GM18858 (cell line): ENCODE measurements around the gene SIDT2.
"Not testable (repeated sequence)": the region's sequence is repeated elsewhere in the genome, so short reads cannot be mapped to it uniquely, and the experiment has no call there.

Experiments
- ATAC-seq: cut with Tn5 transposase; IDR thresholded peaks from one replicate; pipeline ENCODE4 v1.9.1; 2021; ENCODE audit not compliant: unreplicated experiment

SIDT2 gene

GRCh38 chr11:117201658-117202305 lies 23.2 kb downstream of the SIDT2 start:
- ATAC-seq = no peak

DNA sequence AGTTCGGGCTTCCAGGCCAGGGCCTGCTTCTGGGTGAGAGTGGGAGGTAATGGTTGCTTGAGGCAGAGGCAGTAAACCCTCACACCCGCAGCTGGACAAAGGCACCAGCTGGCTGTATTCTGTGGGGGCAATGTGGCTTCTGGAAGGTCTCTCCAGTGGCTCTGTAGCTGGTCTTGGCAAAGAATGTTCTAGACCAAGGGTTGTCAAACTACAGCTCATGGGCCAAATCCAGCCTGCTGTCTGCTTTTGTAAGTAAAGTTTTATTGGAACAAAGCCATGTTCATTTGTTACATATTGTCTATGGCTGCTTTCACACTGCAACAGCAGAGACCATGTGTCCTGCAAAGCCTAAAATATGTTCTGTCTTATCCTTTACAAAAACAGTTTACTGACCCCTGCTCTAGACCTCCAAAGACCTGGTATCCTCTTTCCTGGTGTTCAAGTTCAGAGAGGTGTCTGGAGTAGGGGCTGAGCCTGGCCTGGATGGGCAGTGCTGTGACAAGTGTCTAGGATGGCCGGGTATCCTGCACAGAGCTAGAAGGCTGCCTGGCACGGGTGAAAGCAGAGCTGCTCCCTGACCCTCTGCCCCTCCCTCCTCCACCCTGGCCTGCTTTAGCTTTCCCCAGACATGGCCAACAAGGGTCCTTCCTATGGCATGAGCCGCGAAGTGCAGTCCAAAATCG lies 24.0 kb downstream of the SIDT2 start:
- no peak for ATAC-seq

DNA sequence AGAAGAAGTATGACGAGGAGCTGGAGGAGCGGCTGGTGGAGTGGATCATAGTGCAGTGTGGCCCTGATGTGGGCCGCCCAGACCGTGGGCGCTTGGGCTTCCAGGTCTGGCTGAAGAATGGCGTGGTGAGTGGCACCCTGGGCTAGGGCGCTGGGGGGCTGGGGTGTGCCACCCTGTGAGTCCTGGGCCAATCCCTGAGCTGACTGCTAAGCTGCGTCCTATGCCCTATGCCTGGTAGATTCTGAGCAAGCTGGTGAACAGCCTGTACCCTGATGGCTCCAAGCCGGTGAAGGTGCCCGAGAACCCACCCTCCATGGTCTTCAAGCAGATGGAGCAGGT lies 24.5 kb downstream of the SIDT2 start:
- ATAC-seq = no peak

DNA sequence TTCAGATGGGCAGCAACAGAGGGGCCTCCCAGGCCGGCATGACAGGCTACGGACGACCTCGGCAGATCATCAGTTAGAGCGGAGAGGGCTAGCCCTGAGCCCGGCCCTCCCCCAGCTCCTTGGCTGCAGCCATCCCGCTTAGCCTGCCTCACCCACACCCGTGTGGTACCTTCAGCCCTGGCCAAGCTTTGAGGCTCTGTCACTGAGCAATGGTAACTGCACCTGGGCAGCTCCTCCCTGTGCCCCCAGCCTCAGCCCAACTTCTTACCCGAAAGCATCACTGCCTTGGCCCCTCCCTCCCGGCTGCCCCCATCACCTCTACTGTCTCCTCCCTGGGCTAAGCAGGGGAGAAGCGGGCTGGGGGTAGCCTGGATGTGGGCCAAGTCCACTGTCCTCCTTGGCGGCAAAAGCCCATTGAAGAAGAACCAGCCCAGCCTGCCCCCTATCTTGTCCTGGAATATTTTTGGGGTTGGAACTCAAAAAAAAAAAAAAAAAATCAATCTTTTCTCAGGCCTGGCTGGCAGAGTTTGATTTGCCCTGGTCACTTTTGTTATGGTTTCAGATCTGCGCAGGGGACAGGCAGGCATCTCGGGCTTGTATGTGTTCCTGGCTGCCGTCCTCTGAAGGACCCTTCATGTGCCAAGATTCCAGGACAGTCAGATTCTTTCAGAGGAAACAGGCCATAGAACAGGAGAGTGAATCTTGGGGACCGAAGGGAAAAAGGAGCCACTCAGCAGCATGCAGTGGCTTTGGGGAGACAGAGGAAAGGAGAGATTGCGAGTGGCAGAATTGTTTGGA lies 25.9 kb downstream of the SIDT2 start:
- ATAC-seq = no peak

GRCh38 chr11:117205211-117205818 lies 26.8 kb downstream of the SIDT2 start:
- no peak for ATAC-seq

GRCh38 chr11:117206111-117206510 lies 27.6 kb downstream of the SIDT2 start:
- not testable (repeated sequence) for ATAC-seq

GRCh38 chr11:117206859-117207258 lies 28.3 kb downstream of the SIDT2 start:
- not testable (repeated sequence) for ATAC-seq

- not testable (repeated sequence) for ATAC-seq
These were observed 28.9 kb downstream of the SIDT2 start for GRCh38 chr11:117207481-117207880.

GRCh38 chr11:117208710-117209109 lies 30.2 kb downstream of the SIDT2 start:
- not testable (repeated sequence) for ATAC-seq

- ATAC-seq = not testable (repeated sequence)
These were observed 31.0 kb downstream of the SIDT2 start for GRCh38 chr11:117209351-117210125.

- ATAC-seq = no peak
These were observed 32.1 kb downstream of the SIDT2 start for GRCh38 chr11:117210620-117211019.

DNA sequence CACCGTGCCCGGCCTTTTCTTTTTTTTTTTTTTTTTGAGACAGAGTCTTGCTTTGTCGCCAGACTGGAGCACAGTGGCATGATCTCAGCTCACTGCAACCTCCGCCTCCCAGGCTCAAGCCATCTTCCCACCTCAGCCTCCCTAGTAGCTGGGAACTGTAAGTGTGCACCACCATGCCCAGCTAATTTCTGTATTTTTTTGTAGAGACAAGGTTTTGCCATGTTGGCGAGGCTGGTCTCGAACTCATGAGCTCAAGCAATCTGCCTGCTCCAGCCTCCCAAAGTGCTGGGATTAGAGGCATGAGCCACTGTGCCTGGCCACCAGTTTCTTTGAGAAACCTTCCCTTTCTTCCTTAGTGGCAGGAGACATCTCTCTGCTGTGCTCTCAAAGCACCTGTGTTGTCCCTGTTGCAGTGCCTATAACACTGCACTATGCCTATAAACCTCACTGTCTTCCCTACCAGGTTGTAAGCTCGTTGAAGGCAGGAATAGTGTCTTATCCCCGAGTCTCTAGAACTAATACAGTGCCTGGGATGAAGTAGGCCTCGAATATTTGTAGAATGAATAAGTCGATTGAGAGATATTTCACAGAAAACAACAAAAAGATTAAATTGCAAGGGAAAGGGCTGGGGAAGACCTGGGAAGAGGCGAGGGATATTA lies 34.3 kb downstream of the SIDT2 start:
- no peak for ATAC-seq

- ATAC-seq = no peak
These were observed 36.0 kb downstream of the SIDT2 start for GRCh38 chr11:117214404-117215110.

GRCh38 chr11:117217141-117218084 lies 38.9 kb downstream of the SIDT2 start:
- no peak for ATAC-seq

- no peak for ATAC-seq
These were observed 39.8 kb downstream of the SIDT2 start for GRCh38 chr11:117218133-117218915.

GRCh38 chr11:117219001-117219400 lies 40.5 kb downstream of the SIDT2 start:
- ATAC-seq = no peak

DNA sequence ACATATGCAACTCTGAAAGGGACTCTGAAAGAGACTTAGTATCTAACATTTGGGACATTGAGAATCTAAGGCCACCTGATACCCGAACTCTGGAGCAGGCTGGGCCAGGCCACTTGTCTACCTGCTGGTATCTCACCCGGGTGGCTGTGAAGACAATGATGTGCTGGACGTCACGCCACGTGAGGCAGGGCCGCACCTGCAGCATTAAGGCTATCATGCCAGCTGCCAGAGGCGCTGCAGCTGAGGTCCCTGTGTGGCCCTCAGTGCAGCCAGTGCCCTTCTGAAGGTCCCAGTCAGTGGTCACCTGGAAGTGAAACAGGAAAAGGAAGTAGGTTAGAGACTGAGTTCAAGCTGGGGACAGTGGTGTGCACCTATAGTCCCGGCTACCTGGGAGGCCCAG lies 40.9 kb downstream of the SIDT2 start:
- no peak for ATAC-seq

DNA sequence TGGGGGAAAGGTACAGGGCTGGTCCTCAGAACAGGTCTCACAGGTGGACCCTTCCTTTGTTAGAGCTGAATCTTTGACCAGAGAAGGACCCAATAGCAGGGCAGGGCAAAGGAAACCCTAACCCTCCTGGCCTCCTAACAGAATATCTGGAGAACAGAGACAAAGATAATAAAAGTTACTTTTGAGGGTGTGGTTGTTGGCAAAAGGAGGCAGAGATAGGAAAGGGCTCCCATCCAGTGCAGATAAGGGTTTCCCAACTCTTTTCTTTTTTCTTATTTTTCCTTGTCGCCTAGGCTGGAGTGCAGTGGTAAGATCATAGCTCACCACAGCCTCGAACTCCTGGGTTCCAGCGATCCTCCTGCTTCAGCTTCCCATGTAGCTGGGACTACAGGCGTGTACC lies 41.5 kb downstream of the SIDT2 start:
- ATAC-seq = no peak
